Islet precursor cell (in vitro differentiated cells): ENCODE measurements around the gene ENDOV.
"Not testable (repeated sequence)": the region's sequence is repeated elsewhere in the genome, so short reads cannot be mapped to it uniquely, and the experiment has no call there.

Experiments
- DNase-seq: peaks from one replicate; pipeline ENCODE4 v3.0.0-alpha.2; 2018

The ENDOV gene

GRCh38 chr17:80389011-80389995 is 25.7 kb upstream of the ENDOV start:
- DNase-seq: peak; percentile 82

DNA sequence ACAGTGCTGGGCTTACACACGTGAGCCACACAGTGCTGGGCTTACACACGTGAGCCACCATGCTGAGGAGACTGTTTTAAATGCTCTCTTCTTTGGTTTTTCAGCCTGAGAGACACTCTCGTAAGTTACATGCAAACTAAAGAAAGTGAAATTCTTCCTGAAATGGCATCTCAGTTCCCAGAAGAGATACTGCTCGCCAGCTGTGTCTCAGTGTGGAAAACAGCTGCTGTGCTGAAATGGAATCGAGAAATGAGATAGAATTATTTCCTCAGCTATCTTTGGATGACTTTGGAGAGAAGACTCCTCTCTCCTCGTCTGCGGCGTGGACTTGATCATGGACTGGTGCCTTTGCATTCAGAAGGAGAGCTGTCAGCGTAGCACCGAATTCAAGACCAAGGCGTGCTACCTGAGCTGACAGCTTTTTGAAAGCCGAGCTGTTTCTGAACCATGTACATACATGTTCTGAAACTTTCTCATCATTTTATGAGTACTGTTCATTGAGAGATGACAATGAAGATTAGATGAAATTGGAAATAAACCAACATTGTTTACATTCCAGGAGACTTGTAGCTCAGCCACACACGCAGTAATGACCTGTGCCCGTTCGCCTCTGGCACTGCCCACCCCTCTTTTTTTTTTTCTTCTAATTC is 21.6 kb upstream of the ENDOV start:
- no peak for DNase-seq

GRCh38 chr17:80393961-80394360 is 21.0 kb upstream of the ENDOV start:
- no peak for DNase-seq

GRCh38 chr17:80394629-80395216 is 20.2 kb upstream of the ENDOV start:
- no peak for DNase-seq

DNA sequence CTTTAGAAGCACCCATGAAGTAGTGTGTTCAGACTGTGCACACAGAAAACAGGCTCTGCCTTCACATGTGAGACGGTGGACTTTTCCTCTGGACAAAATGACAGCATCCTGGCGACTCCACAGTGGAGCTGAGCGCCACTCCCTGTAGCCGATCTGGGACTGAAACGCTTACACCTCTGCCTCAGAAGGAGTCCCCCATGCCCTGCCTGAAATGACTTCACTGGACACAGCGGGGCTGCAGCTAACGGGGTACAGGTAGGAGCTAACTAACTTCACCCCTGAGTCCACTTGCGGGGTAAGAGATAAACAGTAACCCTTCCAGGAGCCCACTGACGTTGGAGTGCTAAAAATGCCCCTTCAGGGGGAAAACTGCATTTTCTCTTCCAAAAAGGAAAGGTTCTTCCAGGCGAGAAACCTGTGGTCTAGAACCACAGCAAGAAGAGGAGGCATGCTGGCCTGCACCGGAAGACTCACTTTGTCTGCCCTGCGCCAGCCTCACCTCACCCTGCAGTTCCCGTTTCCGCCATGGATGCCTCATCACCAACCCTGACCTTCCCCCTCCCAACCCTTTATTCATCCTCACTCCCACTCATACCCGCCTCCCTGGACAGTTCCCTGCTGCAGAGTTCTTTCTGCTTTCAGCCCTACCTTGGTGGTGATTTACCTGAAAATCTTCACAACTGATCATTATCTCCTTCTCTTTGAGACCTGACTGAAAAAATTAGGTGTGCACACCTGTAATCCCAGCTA is 19.4 kb upstream of the ENDOV start:
- no peak for DNase-seq

- no peak for DNase-seq
These were observed 18.6 kb upstream of the ENDOV start for GRCh38 chr17:80396157-80397033.

DNA sequence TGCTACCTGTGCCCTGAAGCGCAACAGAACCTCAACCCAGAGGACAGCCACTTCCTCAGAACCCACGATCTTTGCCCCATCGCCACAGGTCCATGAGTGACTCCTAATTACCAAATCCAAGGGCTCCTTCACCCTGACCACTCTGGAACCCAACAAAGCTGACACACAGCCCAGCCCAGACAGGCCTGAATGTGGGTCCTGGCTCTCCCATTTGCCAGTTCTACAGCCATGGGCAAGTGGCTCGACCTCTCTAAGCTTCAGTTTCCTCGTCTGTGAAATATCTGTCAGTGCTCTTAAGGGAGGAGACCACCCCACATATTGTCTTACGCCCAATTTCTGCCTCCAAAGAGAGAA is 18.0 kb upstream of the ENDOV start:
- DNase-seq: no peak

GRCh38 chr17:80397686-80398085 is 17.3 kb upstream of the ENDOV start:
- DNase-seq: no peak

- not testable (repeated sequence) for DNase-seq
These were observed 13.9 kb upstream of the ENDOV start for GRCh38 chr17:80401086-80401485.

DNA sequence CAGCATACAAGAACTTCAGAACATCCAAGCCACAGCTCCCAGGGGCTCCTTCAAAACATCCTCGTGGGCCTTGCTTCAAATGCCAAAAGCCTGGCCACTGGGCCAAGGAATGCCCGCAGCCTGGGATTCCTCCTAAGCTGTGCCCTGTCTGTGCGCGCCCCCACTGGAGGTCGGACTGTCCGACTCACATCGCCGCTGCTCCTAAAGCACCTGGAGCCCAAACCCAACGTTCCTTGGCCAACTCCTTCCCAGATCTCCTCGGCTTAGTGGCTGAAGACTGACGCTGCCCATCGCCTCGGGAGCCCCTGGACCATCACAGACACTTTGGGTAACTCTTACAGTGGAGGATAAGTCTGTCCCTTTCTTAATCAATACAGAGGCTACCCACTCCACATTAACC is 12.9 kb upstream of the ENDOV start:
- not testable (repeated sequence) for DNase-seq

- DNase-seq: no peak
These were observed 12.0 kb upstream of the ENDOV start for GRCh38 chr17:80402959-80403358.

DNA sequence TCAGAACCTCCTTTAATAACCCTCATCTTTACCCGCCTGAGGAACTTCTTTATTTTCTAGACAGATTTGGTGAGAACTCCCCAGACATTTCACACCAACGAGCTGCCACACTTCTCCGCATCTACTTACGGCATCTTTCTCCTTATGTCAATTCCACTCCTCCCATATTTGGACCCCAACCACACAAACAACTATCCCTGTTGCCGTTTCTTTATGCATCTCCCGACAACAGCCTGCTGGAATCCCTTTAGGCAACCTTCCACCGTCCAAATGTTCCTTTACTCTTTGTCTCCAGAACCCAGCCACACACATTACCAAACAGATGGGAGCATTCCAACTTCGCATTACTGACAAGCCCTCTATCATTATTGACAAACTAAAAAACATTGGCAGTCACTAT is 8.8 kb upstream of the ENDOV start:
- no peak for DNase-seq

DNA sequence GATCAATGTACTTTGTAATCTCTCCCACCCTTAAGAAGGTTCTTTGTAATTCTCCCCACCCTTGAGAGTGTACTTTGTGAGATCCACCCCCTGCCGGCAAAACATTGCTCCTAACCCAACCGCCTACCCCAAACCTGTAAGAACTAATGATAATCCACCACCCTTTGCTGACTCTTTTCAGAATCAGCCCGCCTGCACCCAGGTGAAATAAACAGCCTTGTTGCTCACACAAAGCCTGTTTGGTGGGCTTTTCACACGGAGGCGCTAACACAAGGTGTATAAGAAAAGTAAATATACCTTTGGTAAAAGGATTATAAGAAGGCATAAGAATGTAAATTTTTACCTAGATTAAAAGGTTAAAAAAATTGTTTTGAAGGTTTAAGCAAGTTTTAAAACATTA is 7.0 kb upstream of the ENDOV start:
- not testable (repeated sequence) for DNase-seq

DNA sequence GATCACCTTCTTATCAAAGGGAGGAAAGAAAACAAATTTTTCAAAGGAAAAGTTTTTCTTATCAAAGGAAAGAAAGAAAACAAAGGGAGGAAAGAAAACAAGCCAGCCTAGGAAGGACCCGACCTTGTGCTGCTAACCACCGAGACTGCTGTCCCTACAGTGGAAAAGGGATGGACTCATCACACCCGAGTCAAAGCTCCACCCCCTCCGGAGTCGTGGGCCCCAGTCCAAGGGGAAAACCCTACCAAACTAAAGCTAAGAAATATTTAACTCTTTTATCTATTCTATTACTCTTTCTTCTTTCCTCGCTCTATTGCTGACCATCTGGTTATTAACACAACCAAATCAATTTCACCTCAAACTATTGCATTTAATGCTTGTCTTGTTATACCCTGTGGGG is 6.1 kb upstream of the ENDOV start:
- DNase-seq: no peak

- DNase-seq: no peak
These were observed 5.3 kb upstream of the ENDOV start for GRCh38 chr17:80409626-80410025.

DNA sequence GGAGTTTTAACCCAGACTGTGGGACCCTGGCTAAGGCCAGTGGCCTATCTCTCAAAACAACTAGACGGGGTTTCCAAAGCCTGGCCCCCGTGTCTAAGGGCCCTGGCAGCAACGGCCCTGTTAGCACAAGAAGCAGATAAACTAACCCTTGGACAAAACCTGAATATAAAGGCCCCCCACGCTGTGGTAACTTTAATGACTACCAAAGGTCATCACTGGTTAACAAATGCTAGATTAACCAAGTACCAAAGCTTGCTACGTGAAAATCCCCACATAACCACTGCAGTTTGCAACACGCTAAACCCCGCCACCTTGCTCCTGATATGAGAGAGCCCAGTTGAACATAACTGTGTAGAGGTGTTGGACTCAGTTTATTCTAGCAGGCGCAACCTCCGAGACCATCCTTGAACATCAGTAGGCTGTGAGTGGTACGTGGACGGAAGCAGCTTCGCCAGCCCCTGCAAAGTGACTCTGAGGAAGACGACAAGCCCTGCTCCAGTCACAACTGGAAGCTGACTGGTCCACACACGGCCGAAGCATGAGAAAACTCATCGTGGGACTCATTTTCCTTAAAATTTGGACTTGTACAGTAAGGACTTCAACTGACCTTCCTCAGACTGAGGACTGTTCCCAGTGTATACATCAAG is 4.4 kb upstream of the ENDOV start:
- DNase-seq: not testable (repeated sequence)

DNA sequence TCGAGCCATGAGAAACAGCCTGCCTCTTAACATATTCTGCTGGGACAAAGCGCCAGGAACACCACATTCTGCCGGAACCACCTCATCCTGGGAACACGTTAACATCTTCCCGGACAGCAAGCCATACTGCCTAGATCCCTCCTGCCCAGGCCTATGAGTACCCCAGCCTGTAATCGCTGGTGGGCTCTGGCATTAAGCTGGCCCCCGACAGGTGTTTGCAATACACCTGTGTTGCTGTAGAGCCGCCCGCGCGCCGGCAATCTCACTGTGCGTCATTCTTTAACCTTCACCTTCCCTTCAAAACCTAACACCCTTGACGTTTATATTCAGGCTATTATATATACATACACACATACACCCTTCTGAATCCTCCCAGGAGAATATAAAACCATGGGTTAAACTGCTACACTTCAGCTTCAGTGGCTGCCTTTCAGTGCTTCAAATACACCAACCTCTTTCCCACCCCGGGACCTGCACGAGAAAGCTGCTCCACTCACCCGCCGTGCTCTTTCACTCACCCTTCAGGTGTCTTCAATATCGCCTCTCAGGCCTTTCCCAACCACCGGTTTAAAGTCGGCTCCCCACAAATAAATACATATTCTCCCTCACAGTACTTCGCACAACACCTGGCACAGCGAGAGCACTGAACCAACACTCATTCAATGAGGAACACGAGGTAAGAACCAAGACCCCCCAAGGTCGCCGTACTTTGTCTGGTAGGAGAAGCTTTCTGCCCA is 1.0 kb upstream of the ENDOV start:
- peak; percentile 53 for DNase-seq

DNA sequence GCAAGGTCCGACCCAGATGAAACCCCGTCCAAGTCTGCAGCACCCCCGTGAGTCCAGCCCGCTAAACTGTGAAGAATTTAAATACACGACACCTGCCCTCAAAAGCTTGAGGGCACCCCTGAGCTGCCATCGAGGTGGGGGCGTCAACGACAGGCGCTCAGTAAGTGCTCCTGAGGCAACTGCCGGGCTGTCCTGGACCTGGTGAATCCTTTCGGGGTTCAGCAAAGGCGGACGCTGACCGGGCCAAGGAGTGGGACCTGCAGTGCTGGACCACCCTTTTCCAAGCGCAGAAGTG is 512 bp upstream of the ENDOV start:
- DNase-seq: no peak

DNA sequence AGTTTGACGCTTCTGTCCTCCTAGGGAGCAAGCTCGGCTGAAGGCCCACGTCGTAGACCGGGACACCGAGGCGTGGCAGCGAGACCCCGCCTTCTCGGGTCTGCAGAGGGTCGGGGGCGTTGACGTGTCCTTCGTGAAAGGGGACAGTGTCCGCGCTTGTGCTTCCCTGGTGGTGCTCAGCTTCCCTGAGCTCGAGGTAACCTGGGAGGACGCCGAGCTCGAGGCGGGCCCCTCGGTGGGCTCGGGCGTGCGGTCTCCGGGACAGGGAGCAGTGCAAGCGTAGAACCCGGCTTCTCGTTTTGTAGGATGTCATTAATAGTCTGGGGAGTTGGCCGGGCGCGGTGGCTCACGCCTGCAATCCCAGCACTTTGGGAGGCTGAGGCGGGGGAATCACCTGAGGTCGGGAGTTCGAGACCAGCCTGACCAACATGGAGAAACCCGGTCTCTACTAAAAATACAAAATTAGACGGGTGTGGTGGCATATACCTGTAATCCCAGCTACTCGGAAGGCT is 715 bp downstream of the ENDOV start:
- DNase-seq: no peak

DNA sequence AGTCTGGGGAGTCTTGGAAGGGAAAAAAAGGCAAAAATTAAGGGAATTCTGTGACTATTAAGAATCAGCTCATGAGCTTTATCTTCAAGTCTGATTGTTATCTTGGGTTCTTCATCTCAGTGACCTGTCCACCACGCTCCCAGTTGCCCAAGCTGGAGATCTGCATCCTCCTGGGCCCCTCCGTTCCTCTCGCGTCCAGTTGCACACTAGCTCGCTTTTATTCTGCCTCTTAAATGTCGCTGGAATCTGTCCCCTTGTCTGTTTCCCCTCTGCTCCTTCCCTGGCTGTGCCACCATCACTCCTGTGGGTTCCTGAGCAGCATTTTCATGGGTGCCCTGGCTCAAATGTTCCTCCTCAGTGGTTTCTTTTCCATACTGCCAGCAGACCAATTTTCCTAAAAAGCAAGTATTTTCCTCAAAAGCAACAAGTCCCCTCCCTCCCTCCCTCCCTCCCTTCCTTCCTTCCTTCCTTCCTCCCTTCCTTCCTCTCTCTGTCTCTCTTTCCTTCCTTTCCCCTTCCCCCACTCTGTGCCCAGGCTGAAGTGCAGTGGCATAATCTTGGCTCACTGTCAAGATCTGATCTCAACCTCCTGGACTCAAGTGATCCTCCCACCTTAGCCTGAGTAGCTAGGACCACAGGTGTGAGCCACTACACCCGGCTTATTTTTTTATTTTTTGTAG is 1.4 kb downstream of the ENDOV start:
- DNase-seq: no peak
